Thyroid gland (tissue), 4 donors: Measurements from ENCODE around the gene ODAD3. TPM values are rescaled to one million over a fixed set of nuclear protein-coding genes. Genes with fewer than 3 reads are reported as not detected.
"Not testable (repeated sequence)": the region's sequence is repeated elsewhere in the genome, so short reads cannot be mapped to it uniquely, and the experiment has no call there.

Experiments
- DNase-seq, 2 donors: peaks; one replicate each; pipeline ENCODE4 v3.0.0-alpha.2; 2019
- H3K27ac ChIP-seq, 3 donors: fragments of 200-600 bp; sonication (generic); 1 replicate in 2 of 3; 2 replicates in 1 of 3; pipeline ENCODE4 v1.5.1; 2016 to 2019; ENCODE audit warnings: mild to moderate bottlenecking in 1 of 3, moderate library complexity in 1 of 3
- H3K27me3 ChIP-seq: fragments of 200-600 bp; sonication (generic); one replicate; pipeline ENCODE4 v1.5.1; 2019
- H3K36me3 ChIP-seq, 2 donors: fragments of 200-600 bp; sonication (generic); one replicate each; pipeline ENCODE4 v1.5.1; 2016 to 2019
- H3K4me1 ChIP-seq, 2 donors: fragments of 200-600 bp; sonication (generic); one replicate each; pipeline ENCODE4 v1.5.1; 2017 to 2019
- H3K4me3 ChIP-seq, 3 donors: fragments of 200-600 bp; sonication (generic); replicated peaks in 1 of 3; 1 replicate in 2 of 3; 2 replicates in 1 of 3; pipeline ENCODE4 v1.5.1; 2016; ENCODE audit warnings: mild to moderate bottlenecking in 1 of 3
- H3K9me3 ChIP-seq: fragments of 200-600 bp; sonication (generic); one replicate; pipeline ENCODE4 v1.5.1; 2017
- POLR2A ChIP-seq, 2 donors: fragments of 450-650 bp; IDR thresholded peaks; one replicate each; pipeline ENCODE4 v1.6.1; 2017; ENCODE audit warnings: antibody characterized with exemption in 2 of 2, mild to moderate bottlenecking in 2 of 2, moderate library complexity in 1 of 2
- WGBS, 2 donors: methylation state at CpG; one replicate each; pipeline ENCODE4 v1.1.5; 2017; 5-methylcytosine and 5-hydroxymethylcytosine counted together
- intact Hi-C: fragments of 100-400 bp; cut with DNase I; formaldehyde crosslinking; loops from one replicate; pipeline ENCODE4 v1.15.1; 2023
- total RNA-seq, 4 donors: library from RNA; depleted of rRNA; stranded (reverse); fragments of >200 nt; gene quantifications; one replicate each; pipeline ENCODE4 v1.2.3, GENCODE V29; 2016
- TF ChIP-seq, protein P1 (sequence below), 6 experiments: fragments of 200-600 bp in 3 of 6; fragments of 450-650 bp in 3 of 6; sonication (generic) in 3 of 6; IDR thresholded peaks; one replicate each; pipeline ENCODE4 v1.5.1; 2016 to 2019; ENCODE audit warnings: antibody characterized with exemption in 6 of 6, mild to moderate bottlenecking in 2 of 6, inconsistent platforms in 1 of 6, moderate library complexity in 1 of 6

ODAD3 gene
- total RNA-seq, 4 donors from 2014 or later: 0.96 to 6.8 (median 3.8) TPM

DNA sequence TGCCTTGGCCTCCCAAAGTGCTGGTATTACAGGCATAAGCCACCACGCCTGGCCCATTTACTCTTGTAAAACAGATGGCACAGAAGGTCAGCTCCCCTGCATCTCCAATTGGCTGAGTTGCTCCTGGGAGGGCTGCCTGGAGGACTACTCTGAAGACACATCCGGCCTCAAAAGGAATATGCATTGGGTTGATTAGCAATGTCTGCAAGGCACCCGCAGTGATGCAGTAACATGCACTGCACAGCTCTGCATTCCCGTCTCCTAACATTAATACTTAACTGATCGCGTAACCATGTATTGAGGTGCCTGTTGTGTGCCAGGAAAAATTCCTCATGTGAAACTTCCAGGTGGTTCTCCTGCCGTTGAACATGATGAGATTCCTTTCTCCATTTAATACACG, 40.9 kb upstream of the ODAD3 start:
- H3K27me3 ChIP-seq: peaks cover 16% of the 10 kb centered on the region
- no peak for DNase-seq
- H3K9me3 ChIP-seq: no peaks in the 10 kb centered on the region
- TF ChIP-seq POLR2A (IDR thresholded peaks at IDR 0.05): no peak
- TF ChIP-seq, protein P1, sequence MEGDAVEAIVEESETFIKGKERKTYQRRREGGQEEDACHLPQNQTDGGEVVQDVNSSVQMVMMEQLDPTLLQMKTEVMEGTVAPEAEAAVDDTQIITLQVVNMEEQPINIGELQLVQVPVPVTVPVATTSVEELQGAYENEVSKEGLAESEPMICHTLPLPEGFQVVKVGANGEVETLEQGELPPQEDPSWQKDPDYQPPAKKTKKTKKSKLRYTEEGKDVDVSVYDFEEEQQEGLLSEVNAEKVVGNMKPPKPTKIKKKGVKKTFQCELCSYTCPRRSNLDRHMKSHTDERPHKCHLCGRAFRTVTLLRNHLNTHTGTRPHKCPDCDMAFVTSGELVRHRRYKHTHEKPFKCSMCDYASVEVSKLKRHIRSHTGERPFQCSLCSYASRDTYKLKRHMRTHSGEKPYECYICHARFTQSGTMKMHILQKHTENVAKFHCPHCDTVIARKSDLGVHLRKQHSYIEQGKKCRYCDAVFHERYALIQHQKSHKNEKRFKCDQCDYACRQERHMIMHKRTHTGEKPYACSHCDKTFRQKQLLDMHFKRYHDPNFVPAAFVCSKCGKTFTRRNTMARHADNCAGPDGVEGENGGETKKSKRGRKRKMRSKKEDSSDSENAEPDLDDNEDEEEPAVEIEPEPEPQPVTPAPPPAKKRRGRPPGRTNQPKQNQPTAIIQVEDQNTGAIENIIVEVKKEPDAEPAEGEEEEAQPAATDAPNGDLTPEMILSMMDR (IDR thresholded peaks at IDR 0.05): no peak
- intact Hi-C loops: no loop called here
- H3K4me3 ChIP-seq: no peak overlapping the region
- H3K27ac ChIP-seq: no peak overlapping the region
- H3K4me1 ChIP-seq: peaks cover 0 to 17% of the 10 kb centered on the region in 2 donors
- H3K36me3 ChIP-seq: no peaks in the 10 kb centered on the region
- WGBS, 2 donors: 66 to 69% methylated on average over 7 to 8 of the region's 8 CpGs

DNA sequence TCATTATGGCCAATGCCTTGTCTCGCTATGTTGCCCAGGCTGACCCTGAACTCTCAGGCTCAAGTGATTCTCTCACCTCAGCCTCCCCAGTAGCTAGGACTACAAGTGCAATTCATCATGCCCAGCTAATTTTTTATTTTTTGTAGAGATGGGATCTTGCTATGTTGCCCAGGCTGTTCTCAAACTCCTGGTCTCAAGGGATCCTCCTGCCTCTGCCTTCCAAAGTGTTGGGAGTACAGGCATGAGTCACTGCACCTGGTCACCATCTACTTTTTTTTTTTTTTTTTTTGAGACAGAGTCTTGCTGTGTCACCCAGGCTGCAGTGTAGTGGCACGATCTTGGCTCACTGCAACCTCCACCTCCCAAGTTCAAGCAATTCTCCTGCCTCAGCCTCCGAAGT, 40.4 kb upstream of the ODAD3 start:
- peaks cover 0 to 12% of the 10 kb centered on the region in 2 donors for H3K4me1 ChIP-seq
- H3K36me3 ChIP-seq, H3K4me3 ChIP-seq, H3K9me3 ChIP-seq, intact Hi-C loops, H3K27ac ChIP-seq, DNase-seq: not testable (repeated sequence)
- 93 to 100% methylated on average over 3 of the region's 3 CpGs for WGBS, 2 donors
- H3K27me3 ChIP-seq: peaks cover 11% of the 10 kb centered on the region

DNA sequence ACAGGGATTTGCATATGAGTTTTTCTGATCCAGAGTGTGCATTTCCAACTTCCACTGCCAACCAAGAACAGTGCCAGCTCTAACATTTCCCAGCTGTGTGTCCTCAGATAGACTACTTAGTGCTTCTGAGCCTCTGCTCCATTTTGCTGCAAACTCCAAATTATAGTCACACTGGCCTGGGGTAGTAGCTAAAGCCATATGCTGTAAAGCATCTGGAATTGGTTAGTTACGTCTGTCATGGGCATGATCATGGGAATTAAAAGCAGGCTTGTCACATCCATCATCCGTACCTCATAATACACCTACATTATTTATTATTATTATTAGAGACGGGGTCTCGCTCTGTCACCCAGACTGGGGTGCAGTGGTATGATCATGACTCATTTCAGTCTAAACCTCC, 38.8 kb upstream of the ODAD3 start:
- TF ChIP-seq, protein P1 (IDR thresholded peaks at IDR 0.05): no peak
- TF ChIP-seq POLR2A (IDR thresholded peaks at IDR 0.05): no peak
- 83 to 86% methylated on average over 4 of the region's 4 CpGs for WGBS, 2 donors
- no peak overlapping the region for H3K27ac ChIP-seq
- H3K4me1 ChIP-seq: no peaks in the 10 kb centered on the region
- H3K27me3 ChIP-seq: no peaks in the 10 kb centered on the region
- intact Hi-C loops: no loop called here
- no peaks in the 10 kb centered on the region for H3K9me3 ChIP-seq
- DNase-seq: no peak
- H3K4me3 ChIP-seq: no peak overlapping the region
- H3K36me3 ChIP-seq: no peaks in the 10 kb centered on the region

DNA sequence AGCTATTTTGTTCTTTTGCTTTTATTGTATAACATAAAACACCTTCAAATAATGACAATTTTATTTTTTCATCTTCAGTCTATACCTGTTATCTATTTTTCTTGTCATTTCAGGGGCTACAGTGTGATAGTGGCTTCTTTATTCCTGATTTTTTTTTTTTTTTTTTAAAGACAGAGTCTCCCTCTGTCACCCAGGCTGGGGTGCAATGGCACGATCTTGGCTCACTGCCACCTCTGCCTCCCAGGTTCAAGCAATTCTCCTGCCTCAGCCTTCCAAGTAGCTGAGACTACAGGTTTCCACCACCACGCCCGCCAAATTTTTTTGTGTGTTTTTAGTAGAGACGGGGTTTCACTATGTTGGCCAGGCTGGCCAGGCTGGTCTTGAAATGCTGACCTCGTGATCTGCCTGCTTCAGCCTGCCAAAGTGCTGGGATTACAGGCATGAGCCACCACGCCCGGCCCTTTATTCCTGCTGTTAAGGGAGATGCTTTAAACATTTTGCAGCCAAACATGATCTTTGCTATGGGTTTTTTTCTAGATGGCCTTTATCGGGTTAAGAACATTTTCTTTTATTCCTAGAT, 33.4 kb upstream of the ODAD3 start:
- 63 to 71% methylated on average over 8 of the region's 8 CpGs for WGBS, 2 donors
- H3K9me3 ChIP-seq, H3K27me3 ChIP-seq, H3K4me1 ChIP-seq, intact Hi-C loops, H3K36me3 ChIP-seq, DNase-seq, H3K27ac ChIP-seq, H3K4me3 ChIP-seq: not testable (repeated sequence)

DNA sequence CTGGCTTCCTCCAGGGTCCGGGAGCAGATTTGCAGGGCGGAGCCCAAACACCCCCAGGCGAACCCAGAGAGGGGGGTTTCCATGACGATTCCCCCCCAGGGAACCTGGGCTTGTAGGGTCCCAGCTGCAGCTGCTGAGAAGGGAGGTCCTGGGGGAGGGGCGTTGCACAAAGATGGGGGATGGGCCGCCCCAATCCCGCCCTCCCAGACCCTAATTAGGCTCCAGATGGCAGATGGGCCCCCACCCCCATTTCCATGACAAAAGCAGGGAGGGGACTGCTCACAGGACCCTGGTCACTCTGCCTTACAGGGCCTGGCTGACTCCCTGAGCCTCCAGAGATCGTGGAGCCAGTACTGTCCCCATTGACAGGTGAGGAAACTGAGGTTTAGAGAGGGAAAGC, 30.7 kb upstream of the ODAD3 start:
- no peak for DNase-seq
- Histone ChIP-seq H3K36me3 (no peaks in the 10 kb centered on the region), H3K27me3 (no peaks in the 10 kb centered on the region), H3K9me3 (no peaks in the 10 kb centered on the region), H3K27ac (no peak overlapping the region), H3K4me1 (no peaks in the 10 kb centered on the region), H3K4me3 (no peak overlapping the region)
- intact Hi-C loops: no loop called here
- no peak for TF ChIP-seq POLR2A (IDR thresholded peaks at IDR 0.05)
- TF ChIP-seq, protein P1 (IDR thresholded peaks at IDR 0.05): no peak
- WGBS, 2 donors: 39 to 60% methylated on average over 2 to 8 of the region's 8 CpGs

DNA sequence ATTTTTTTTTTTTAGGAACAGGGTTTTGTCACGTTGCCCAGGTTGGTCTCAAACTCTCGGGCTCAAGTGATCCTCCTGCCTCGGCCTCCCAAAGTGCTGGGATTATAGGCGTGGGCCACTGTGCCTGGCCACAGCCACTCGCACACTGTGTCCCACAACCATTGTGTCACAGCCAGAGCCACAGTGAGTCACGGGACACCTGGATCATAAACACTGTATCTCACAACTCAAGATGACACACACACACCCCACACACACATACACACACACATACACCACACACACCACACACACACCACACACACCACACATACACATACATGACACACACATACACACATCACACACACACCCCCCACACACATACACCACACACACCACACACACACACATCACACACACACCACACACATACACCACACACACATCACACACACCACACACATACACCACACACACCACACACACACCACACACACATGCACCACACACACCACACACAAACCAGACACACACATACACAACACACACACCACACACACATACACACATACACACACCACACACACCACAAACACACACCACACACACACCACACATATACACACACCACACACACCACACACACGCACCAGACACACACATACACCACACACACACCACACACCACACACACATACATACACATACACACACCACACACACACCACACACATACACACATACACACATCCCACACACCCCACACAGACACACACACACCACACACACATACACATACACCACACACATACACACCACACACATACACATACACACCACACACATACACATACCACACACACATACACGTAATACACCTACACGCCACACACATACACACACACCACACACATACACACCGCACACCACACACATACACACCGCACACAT, 29.7 kb upstream of the ODAD3 start:
- intact Hi-C loops: no loop called here

More for the DNA sequence above, 29.7 kb upstream of the ODAD3 start:
- no peak overlapping the region for H3K4me3 ChIP-seq
- TF ChIP-seq POLR2A (IDR thresholded peaks at IDR 0.05): no peak
- TF ChIP-seq, protein P1 (IDR thresholded peaks at IDR 0.05): no peak
- no peaks in the 10 kb centered on the region for H3K36me3 ChIP-seq
- 87 to 90% methylated on average over 11 of the region's 11 CpGs for WGBS, 2 donors
- H3K9me3 ChIP-seq: no peaks in the 10 kb centered on the region
- H3K4me1 ChIP-seq: no peaks in the 10 kb centered on the region
- H3K27ac ChIP-seq: no peak overlapping the region
- no peaks in the 10 kb centered on the region for H3K27me3 ChIP-seq
- no peak for DNase-seq
